ENCODE results near the gene CADPS.

Gene CADPS

GRCh38 chr3:62805580-62806277, 69.5 kb downstream of the CADPS start:
- Histone ChIP-seq H3K4me3 (ENCODE audit: low read depth in 1 of 2, low read length in 2 of 2) (no peak overlapping the region), H3K27ac (ENCODE audit: low read depth, low read length) (no peak overlapping the region), H3K36me3 (ENCODE audit: insufficient read depth, low read length) (no peaks in the 10 kb centered on the region), H3K27me3 (ENCODE audit: control insufficient read depth in 1 of 2, insufficient read depth in 2 of 2, low read length in 2 of 2) (no peaks in the 10 kb centered on the region), H3K9ac (ENCODE audit: low read length) (no peak overlapping the region), H3K4me1 (ENCODE audit: insufficient read depth, low read length) (no peaks in the 10 kb centered on the region), H3K9me3 (ENCODE audit: low read length) (no peaks in the 10 kb centered on the region)

- Histone ChIP-seq H3K27ac (ENCODE audit: low read depth, low read length) (no peak overlapping the region), H3K4me3 (ENCODE audit: low read depth in 1 of 2, low read length in 2 of 2) (no peak overlapping the region), H3K4me1 (ENCODE audit: insufficient read depth, low read length) (no peaks in the 10 kb centered on the region), H3K9me3 (ENCODE audit: low read length) (no peaks in the 10 kb centered on the region), H3K27me3 (ENCODE audit: control insufficient read depth in 1 of 2, insufficient read depth in 2 of 2, low read length in 2 of 2) (no peaks in the 10 kb centered on the region), H3K36me3 (ENCODE audit: insufficient read depth, low read length) (no peaks in the 10 kb centered on the region), H3K9ac (ENCODE audit: low read length) (no peak overlapping the region)
Measured at GRCh38 chr3:62805106-62805505, 70.1 kb downstream of the CADPS start.

- Histone ChIP-seq H3K9me3 (ENCODE audit: low read length) (no peaks in the 10 kb centered on the region), H3K36me3 (ENCODE audit: insufficient read depth, low read length) (no peaks in the 10 kb centered on the region), H3K9ac (ENCODE audit: low read length) (no peak overlapping the region), H3K27ac (ENCODE audit: low read depth, low read length) (no peak overlapping the region), H3K4me1 (ENCODE audit: insufficient read depth, low read length) (no peaks in the 10 kb centered on the region), H3K27me3 (ENCODE audit: control insufficient read depth in 1 of 2, insufficient read depth in 2 of 2, low read length in 2 of 2) (no peaks in the 10 kb centered on the region), H3K4me3 (ENCODE audit: low read depth in 1 of 2, low read length in 2 of 2) (no peak overlapping the region)
Measured at GRCh38 chr3:62803276-62803675, 71.9 kb downstream of the CADPS start.

- no peaks in the 10 kb centered on the region for H3K9me3 ChIP-seq (ENCODE audit: low read length)
- H3K27me3 ChIP-seq (ENCODE audit: control insufficient read depth in 1 of 2, insufficient read depth in 2 of 2, low read length in 2 of 2), result no peaks in the 10 kb centered on the region
- no peak overlapping the region for H3K9ac ChIP-seq (ENCODE audit: low read length)
- no peak overlapping the region for H3K27ac ChIP-seq (ENCODE audit: low read depth, low read length)
- no peak overlapping the region for H3K4me3 ChIP-seq (ENCODE audit: low read depth in 1 of 2, low read length in 2 of 2)
- no peaks in the 10 kb centered on the region for H3K36me3 ChIP-seq (ENCODE audit: insufficient read depth, low read length)
- H3K4me1 ChIP-seq (ENCODE audit: insufficient read depth, low read length), result no peaks in the 10 kb centered on the region
Measured at GRCh38 chr3:62798000-62798399, 77.2 kb downstream of the CADPS start.

- H3K4me1 ChIP-seq (ENCODE audit: insufficient read depth, low read length), result no peaks in the 10 kb centered on the region
- no peak overlapping the region for H3K9ac ChIP-seq (ENCODE audit: low read length)
- H3K36me3 ChIP-seq (ENCODE audit: insufficient read depth, low read length), result no peaks in the 10 kb centered on the region
- H3K27me3 ChIP-seq (ENCODE audit: control insufficient read depth in 1 of 2, insufficient read depth in 2 of 2, low read length in 2 of 2), result no peaks in the 10 kb centered on the region
- H3K27ac ChIP-seq (ENCODE audit: low read depth, low read length), result no peak overlapping the region
- no peaks in the 10 kb centered on the region for H3K9me3 ChIP-seq (ENCODE audit: low read length)
- no peak overlapping the region for H3K4me3 ChIP-seq (ENCODE audit: low read depth in 1 of 2, low read length in 2 of 2)
Measured at GRCh38 chr3:62797132-62797531, 78.1 kb downstream of the CADPS start.

GRCh38 chr3:62795978-62796657, 79.1 kb downstream of the CADPS start:
- Histone ChIP-seq H3K27ac (ENCODE audit: low read depth, low read length) (no peak overlapping the region), H3K36me3 (ENCODE audit: insufficient read depth, low read length) (no peaks in the 10 kb centered on the region), H3K9ac (ENCODE audit: low read length) (no peak overlapping the region), H3K4me1 (ENCODE audit: insufficient read depth, low read length) (no peaks in the 10 kb centered on the region), H3K4me3 (ENCODE audit: low read depth in 1 of 2, low read length in 2 of 2) (no peak overlapping the region), H3K27me3 (ENCODE audit: control insufficient read depth in 1 of 2, insufficient read depth in 2 of 2, low read length in 2 of 2) (no peaks in the 10 kb centered on the region), H3K9me3 (ENCODE audit: low read length) (no peaks in the 10 kb centered on the region)

GRCh38 chr3:62793946-62794345, 81.3 kb downstream of the CADPS start:
- Histone ChIP-seq H3K36me3 (ENCODE audit: insufficient read depth, low read length) (no peaks in the 10 kb centered on the region), H3K4me3 (ENCODE audit: low read depth in 1 of 2, low read length in 2 of 2) (no peak overlapping the region), H3K27me3 (ENCODE audit: control insufficient read depth in 1 of 2, insufficient read depth in 2 of 2, low read length in 2 of 2) (no peaks in the 10 kb centered on the region), H3K9me3 (ENCODE audit: low read length) (no peaks in the 10 kb centered on the region), H3K4me1 (ENCODE audit: insufficient read depth, low read length) (no peaks in the 10 kb centered on the region), H3K27ac (ENCODE audit: low read depth, low read length) (no peak overlapping the region), H3K9ac (ENCODE audit: low read length) (no peak overlapping the region)

GRCh38 chr3:62785384-62785783, 89.8 kb downstream of the CADPS start:
- Histone ChIP-seq H3K4me1 (ENCODE audit: insufficient read depth, low read length) (no peaks in the 10 kb centered on the region), H3K36me3 (ENCODE audit: insufficient read depth, low read length) (no peaks in the 10 kb centered on the region), H3K27ac (ENCODE audit: low read depth, low read length) (no peak overlapping the region), H3K27me3 (ENCODE audit: control insufficient read depth in 1 of 2, insufficient read depth in 2 of 2, low read length in 2 of 2) (no peaks in the 10 kb centered on the region), H3K9ac (ENCODE audit: low read length) (no peak overlapping the region), H3K4me3 (ENCODE audit: low read depth in 1 of 2, low read length in 2 of 2) (no peak overlapping the region), H3K9me3 (ENCODE audit: low read length) (no peaks in the 10 kb centered on the region)

GRCh38 chr3:62781121-62781520, 94.1 kb downstream of the CADPS start:
- Histone ChIP-seq H3K9ac (ENCODE audit: low read length) (no peak overlapping the region), H3K36me3 (ENCODE audit: insufficient read depth, low read length) (no peaks in the 10 kb centered on the region), H3K4me1 (ENCODE audit: insufficient read depth, low read length) (no peaks in the 10 kb centered on the region), H3K9me3 (ENCODE audit: low read length) (no peaks in the 10 kb centered on the region), H3K4me3 (ENCODE audit: low read depth in 1 of 2, low read length in 2 of 2) (no peak overlapping the region), H3K27me3 (ENCODE audit: control insufficient read depth in 1 of 2, insufficient read depth in 2 of 2, low read length in 2 of 2) (no peaks in the 10 kb centered on the region), H3K27ac (ENCODE audit: low read depth, low read length) (no peak overlapping the region)

GRCh38 chr3:62777674-62778073, 97.5 kb downstream of the CADPS start:
- H3K9ac ChIP-seq (ENCODE audit: low read length), result no peak overlapping the region
- H3K36me3 ChIP-seq (ENCODE audit: insufficient read depth, low read length), result no peaks in the 10 kb centered on the region
- no peaks in the 10 kb centered on the region for H3K27me3 ChIP-seq (ENCODE audit: control insufficient read depth in 1 of 2, insufficient read depth in 2 of 2, low read length in 2 of 2)
- H3K4me3 ChIP-seq (ENCODE audit: low read depth in 1 of 2, low read length in 2 of 2), result no peak overlapping the region
- no peaks in the 10 kb centered on the region for H3K4me1 ChIP-seq (ENCODE audit: insufficient read depth, low read length)
- H3K27ac ChIP-seq (ENCODE audit: low read depth, low read length), result no peak overlapping the region
- no peaks in the 10 kb centered on the region for H3K9me3 ChIP-seq (ENCODE audit: low read length)

- H3K36me3 ChIP-seq (ENCODE audit: insufficient read depth, low read length), result no peaks in the 10 kb centered on the region
- H3K4me1 ChIP-seq (ENCODE audit: insufficient read depth, low read length), result no peaks in the 10 kb centered on the region
- H3K9me3 ChIP-seq (ENCODE audit: low read length), result no peaks in the 10 kb centered on the region
- no peak overlapping the region for H3K9ac ChIP-seq (ENCODE audit: low read length)
- H3K27ac ChIP-seq (ENCODE audit: low read depth, low read length), result no peak overlapping the region
- no peak overlapping the region for H3K4me3 ChIP-seq (ENCODE audit: low read depth in 1 of 2, low read length in 2 of 2)
- no peaks in the 10 kb centered on the region for H3K27me3 ChIP-seq (ENCODE audit: control insufficient read depth in 1 of 2, insufficient read depth in 2 of 2, low read length in 2 of 2)
Measured at GRCh38 chr3:62777130-62777529, 98.1 kb downstream of the CADPS start.

- Histone ChIP-seq H3K27me3 (ENCODE audit: control insufficient read depth in 1 of 2, insufficient read depth in 2 of 2, low read length in 2 of 2) (no peaks in the 10 kb centered on the region), H3K36me3 (ENCODE audit: insufficient read depth, low read length) (no peaks in the 10 kb centered on the region), H3K9me3 (ENCODE audit: low read length) (no peaks in the 10 kb centered on the region), H3K4me1 (ENCODE audit: insufficient read depth, low read length) (no peaks in the 10 kb centered on the region), H3K9ac (ENCODE audit: low read length) (no peak overlapping the region), H3K4me3 (ENCODE audit: low read depth in 1 of 2, low read length in 2 of 2) (no peak overlapping the region), H3K27ac (ENCODE audit: low read depth, low read length) (no peak overlapping the region)
Measured at GRCh38 chr3:62774221-62774620, 101.0 kb downstream of the CADPS start.

Data from muscle layer of colon (tissue), 2 donors.